Right cardiac atrium (tissue), 5 donors: ENCODE measurements around the gene CSNK1E. TPM values are rescaled to one million over a fixed set of nuclear protein-coding genes. Genes with fewer than 3 reads are reported as not detected.

ENCODE experiments used
- ATAC-seq, 2 donors: fragments of 200-7000 bp; cut with Tn5 transposase; one replicate each; pipeline versions ENCODE4 v1.8.0 to v1.9.1; 2020; ENCODE audit warnings: moderate library complexity in 2 of 2, mild to moderate bottlenecking in 1 of 2
- DNase-seq, 3 donors: peaks; one replicate each; pipeline ENCODE4 v3.0.0-alpha.2; 2020
- H3K27ac ChIP-seq: one replicate; pipeline ENCODE4 v1.5.1; 2013; ENCODE audit warnings: mild to moderate bottlenecking, low read length, control low read depth, moderate library complexity
- H3K27me3 ChIP-seq: one replicate; pipeline ENCODE4 v1.6.1; 2013; ENCODE audit not compliant: control insufficient read depth, insufficient read depth
- H3K4me1 ChIP-seq: one replicate; pipeline ENCODE4 v1.6.1; 2013; ENCODE audit warnings: low read length; ENCODE audit not compliant: control insufficient read depth, insufficient read depth
- H3K4me3 ChIP-seq: one replicate; pipeline ENCODE4 v1.5.1; 2013; ENCODE audit warnings: low read length, control low read depth
- H3K9me3 ChIP-seq: one replicate; pipeline ENCODE4 v1.6.1; 2013; ENCODE audit warnings: low read length; ENCODE audit not compliant: control insufficient read depth
- WGBS: extraction: QIAGEN DNeasy Blood & Tissue Kit; methylation state at CpG from one replicate; pipeline ENCODE4 v1.1.7; 2013; 5-methylcytosine and 5-hydroxymethylcytosine counted together
- intact Hi-C, 4 donors: fragments of 100-400 bp; cut with DNase I; formaldehyde crosslinking; loops; one replicate each; pipeline versions ENCODE4 v1.11.0 to v1.14.0; 2022 to 2023
- polyA plus RNA-seq: library from polyadenylated mRNA; stranded (reverse); fragments of 200-250 nt; gene quantifications from one replicate; pipeline ENCODE4 v1.2.3, GENCODE V29; 2013
- total RNA-seq, 4 donors: library from RNA; stranded (reverse); fragmentation: NEBNext Ultra II Directional; extraction: Animal tissue kit (Norgen Biotek cat#: 25700); gene quantifications; one replicate each; pipeline ENCODE4 v1.2.1, GENCODE V29; 2021
- donor health status: healthy with polysubstance abuse.
- donor health status: DM: no; HTN: yes; CAD: no.
- donor health status: DM: no; HTN: no; CAD: no.
- donor health status: DM: no; HTN: yes; CAD: no; lungs with severe emphysema.
- donor health status: DM: yes; HTN: yes; CAD: no.

CSNK1E gene
- total and polyA plus RNA-seq, 5 donors: 69.7 to 88.6 (median 76.3) TPM

DNA sequence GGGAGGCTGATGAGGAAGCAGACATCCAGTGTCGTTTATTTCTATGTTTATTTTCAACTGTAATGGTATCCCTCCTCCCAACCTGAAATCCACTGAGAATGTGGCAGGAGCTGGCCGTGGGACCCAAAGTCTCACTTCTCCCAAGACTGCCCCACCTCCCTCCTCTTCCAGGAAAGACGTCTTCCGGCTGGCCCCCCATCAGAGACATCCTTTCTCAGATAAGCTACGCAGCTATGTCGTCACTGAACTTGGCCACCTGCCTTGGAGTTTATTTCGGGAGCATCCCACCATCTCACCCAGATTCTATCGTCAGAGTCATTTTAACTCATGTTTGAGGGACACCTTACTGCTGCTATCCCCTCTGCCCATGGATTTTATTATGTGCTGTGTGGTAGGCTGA lies 58.3 kb downstream of the CSNK1E start:
- Histone ChIP-seq H3K4me1 (peaks cover 38% of the 10 kb centered on the region), H3K27ac (peak overlapping the region; percentile 82), H3K4me3 (no peak overlapping the region), H3K27me3 (no peaks in the 10 kb centered on the region), H3K9me3 (no peaks in the 10 kb centered on the region)
- intact Hi-C loops: no loop called here
- ATAC-seq: peak; percentile 58 to 78
- peak; percentile 88 to 90 (median 89) for DNase-seq
- WGBS: 14% methylated on average over 8 of the region's 8 CpGs

DNA sequence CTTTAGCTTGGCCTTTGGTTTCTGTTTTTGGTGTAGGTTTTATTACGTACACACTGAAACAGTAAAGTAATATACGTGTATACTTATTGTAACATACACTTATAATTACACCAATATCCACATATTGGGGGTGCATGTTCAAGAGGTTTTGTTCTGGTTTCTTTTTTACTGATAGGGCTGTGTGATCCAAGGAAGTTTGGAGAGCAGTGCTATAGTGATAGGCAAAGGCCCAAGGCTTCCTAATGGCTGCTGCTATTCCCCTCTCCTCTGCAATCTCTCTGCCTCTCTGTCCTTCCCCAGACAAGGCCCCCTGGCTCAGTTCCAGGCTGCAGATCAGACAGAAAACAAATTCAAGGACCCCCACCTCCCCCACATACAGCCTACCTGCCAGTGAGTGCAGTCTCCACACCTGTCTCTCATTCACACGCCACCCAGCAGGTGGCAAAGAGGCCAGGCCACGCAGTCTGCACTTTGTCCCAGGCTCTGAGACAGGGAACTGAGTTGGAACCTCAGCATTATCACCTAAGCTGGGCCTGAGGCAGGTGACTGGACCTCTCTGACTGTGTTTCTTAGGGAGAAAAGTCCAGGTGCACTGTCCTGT lies 59.5 kb downstream of the CSNK1E start:
- ATAC-seq (peak; percentile 20), DNase-seq (peak in 1 of 3 donors; percentile 68)
- WGBS: 61% methylated on average over 4 of the region's 4 CpGs
- Histone ChIP-seq H3K27ac (peak overlapping the region; percentile 87), H3K27me3 (no peaks in the 10 kb centered on the region), H3K9me3 (no peaks in the 10 kb centered on the region), H3K4me3 (no peak overlapping the region), H3K4me1 (peaks cover 38% of the 10 kb centered on the region)
- intact Hi-C loops: no loop called here

DNA sequence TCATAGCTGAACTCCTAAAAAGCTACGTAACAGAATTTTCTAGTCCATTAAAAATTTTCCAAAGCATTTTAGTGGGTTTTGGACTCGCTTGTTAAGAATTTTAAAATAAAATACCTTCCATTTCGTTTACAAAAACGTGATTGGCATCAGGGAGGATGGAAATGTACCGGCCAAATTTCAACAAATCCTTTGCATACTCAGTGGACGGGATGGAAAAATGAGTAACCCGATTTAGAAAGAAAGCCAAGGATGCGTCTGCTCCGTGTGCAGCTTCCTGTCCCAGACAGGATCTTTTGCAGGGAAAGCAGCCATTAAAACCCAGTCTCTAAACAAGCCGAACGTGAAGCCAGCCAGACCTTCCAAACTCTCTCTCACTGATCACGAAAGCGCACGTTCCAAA lies 60.1 kb downstream of the CSNK1E start:
- H3K27me3 ChIP-seq: no peaks in the 10 kb centered on the region
- peak in 1 of 3 donors; percentile 38 for DNase-seq
- H3K27ac ChIP-seq: peak overlapping the region; percentile 87
- peaks cover 36% of the 10 kb centered on the region for H3K4me1 ChIP-seq
- peak; percentile 38 to 51 for ATAC-seq
- 24% methylated on average over 14 of the region's 14 CpGs for WGBS
- no peak overlapping the region for H3K4me3 ChIP-seq
- intact Hi-C loops: no loop called here
- no peaks in the 10 kb centered on the region for H3K9me3 ChIP-seq

DNA sequence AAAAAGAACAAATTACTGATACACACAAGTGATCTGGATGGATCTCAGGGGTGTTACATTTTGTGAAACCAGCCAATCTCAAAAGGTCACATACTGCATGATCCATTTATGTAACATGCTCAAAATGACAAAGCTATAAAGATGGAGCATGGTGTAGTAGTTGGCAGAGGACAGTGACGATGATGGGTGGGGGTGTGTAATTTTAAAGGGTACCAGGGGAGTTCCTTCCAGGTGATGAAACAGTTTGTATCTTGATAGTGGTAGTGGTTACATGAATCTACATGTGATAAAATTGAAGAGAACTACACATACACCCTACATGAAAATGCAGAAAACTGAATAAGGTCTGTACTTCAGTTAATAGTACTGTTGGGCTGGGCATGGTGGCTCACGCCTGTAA lies 61.5 kb downstream of the CSNK1E start:
- WGBS: 92% methylated on average over 2 of the region's 2 CpGs
- H3K27me3 ChIP-seq: no peaks in the 10 kb centered on the region
- no peak overlapping the region for H3K4me3 ChIP-seq
- no peak for ATAC-seq
- no peaks in the 10 kb centered on the region for H3K9me3 ChIP-seq
- H3K27ac ChIP-seq: no peak overlapping the region
- peaks cover 31% of the 10 kb centered on the region for H3K4me1 ChIP-seq
- intact Hi-C loops: no loop called here
- no peak for DNase-seq

DNA sequence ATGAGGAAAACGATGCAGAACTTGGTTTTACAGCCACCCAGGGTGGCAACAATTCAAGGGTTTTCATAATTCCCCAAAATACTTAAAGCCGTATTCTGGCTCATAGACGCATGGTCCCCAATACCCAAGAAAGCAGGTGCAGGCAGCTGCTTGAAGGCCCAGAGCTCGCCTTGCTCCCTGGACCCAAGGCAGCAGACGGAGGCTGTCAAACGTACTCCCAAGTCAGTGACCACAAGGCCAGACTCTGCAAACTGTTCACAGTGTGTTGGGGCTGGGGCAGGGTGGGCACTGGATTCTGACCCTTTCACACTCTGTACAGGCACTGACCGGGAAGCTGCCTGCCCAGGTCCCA lies 65.9 kb downstream of the CSNK1E start:
- H3K27ac ChIP-seq: no peak overlapping the region
- H3K4me3 ChIP-seq: no peak overlapping the region
- intact Hi-C loops: no loop called here
- DNase-seq (no peak), ATAC-seq (no peak)
- no peaks in the 10 kb centered on the region for H3K9me3 ChIP-seq
- no peaks in the 10 kb centered on the region for H3K27me3 ChIP-seq
- 70% methylated on average over 7 of the region's 7 CpGs for WGBS
- H3K4me1 ChIP-seq: peaks cover 22% of the 10 kb centered on the region

DNA sequence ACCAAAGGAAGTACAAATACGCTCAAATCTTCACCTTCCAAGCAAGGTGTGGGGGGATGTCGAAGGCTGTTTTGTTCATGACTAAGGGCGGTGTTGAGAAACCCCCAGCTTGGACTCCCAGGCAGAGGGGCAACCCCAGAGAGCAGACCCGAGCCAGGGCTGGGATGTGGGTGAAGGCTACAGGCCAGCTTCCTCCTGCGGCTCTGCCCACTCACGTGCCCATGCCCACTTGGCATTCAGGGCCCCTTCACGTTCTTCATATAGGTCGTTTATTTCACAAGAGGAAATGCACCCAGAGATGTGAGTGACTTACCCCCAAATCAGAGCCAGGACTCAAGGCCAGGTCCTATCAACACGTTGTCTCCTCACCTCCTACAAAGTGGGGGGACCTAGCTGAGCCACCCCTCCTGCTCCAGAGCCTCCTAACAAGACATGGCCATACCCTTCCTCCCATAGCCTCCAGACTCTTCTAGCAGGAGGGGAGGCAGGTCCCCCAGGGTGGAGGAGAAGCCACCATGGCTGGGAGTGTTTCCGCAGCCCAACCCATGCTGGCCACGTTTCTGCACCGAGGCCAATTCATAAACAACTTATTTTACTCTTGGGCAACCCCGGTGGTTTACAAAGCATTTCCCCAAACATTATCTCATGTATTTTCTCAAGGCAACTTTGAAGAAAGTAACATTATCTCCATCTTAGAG lies 66.4 kb downstream of the CSNK1E start:
- Histone ChIP-seq H3K27me3 (no peaks in the 10 kb centered on the region), H3K9me3 (no peaks in the 10 kb centered on the region), H3K4me1 (peaks cover 24% of the 10 kb centered on the region), H3K27ac (no peak overlapping the region), H3K4me3 (no peak overlapping the region)
- DNase-seq: no peak
- WGBS: 62% methylated on average over 13 of the region's 13 CpGs
- intact Hi-C loops: no loop called here
- ATAC-seq: no peak

DNA sequence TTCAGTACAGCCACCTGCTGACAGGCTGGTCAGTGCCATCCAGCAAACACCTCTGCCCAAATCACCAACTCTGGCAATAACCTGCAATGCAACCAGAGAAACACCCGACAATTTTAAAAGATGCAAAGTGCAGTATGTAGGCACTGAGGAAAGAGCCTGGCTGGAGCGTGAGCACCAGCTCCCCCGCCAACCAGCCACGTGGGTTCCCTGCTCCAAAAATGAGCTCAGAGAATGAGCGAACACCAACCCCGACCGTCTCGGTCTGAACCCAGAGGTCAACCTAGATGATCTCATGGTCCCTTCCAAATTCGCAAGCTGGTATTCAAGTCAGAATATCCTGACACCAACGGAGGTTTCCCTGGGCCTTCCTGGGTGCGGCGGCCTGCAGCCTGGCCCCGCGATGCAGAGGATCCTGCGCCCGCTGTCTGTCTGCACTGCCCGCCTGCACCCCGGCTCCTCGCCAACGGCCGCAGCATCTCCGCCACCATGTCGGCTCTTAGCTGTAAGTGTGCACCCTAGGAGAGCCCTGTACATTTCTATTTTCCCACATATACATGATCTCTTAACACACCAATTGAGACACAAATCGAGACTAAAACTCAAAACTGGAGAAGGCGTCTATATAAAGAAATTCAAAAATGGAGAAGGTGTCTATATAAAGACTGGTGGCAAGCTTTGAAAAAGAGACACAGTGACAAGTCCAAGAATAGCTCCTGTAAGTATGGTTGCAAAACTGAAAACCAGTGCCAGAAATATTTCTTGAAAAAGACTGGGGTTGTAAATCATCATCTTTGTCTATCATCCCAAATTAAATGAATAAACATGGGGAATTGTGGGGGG lies 67.2 kb downstream of the CSNK1E start:
- DNase-seq: no peak
- no peak overlapping the region for H3K27ac ChIP-seq
- intact Hi-C loops: no loop called here
- H3K27me3 ChIP-seq: no peaks in the 10 kb centered on the region
- H3K9me3 ChIP-seq: no peaks in the 10 kb centered on the region
- no peak overlapping the region for H3K4me3 ChIP-seq
- no peak for ATAC-seq
- peaks cover 22% of the 10 kb centered on the region for H3K4me1 ChIP-seq
- WGBS: 88% methylated on average over 25 of the region's 25 CpGs

DNA sequence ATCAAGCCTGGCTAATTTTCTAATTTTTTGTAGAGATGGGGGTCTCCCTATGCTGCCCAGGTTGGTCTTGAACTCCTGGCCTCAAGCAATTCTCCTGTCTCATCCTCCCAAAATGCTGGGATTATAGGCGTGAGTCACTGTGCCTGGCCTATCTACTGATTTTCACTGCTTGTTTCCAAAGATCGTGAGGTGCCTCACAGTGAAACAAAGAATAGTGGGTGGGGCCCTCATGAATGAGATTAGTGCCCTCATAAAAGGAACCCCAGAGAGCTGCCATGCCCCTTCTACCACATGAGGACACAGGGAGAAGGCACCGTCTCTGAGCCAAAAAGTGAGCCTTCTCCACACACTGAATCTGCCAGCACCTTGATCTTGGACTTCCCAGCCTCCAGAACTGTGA lies 67.9 kb downstream of the CSNK1E start:
- H3K4me3 ChIP-seq: no peak overlapping the region
- H3K27ac ChIP-seq: no peak overlapping the region
- H3K4me1 ChIP-seq: peaks cover 22% of the 10 kb centered on the region
- no peaks in the 10 kb centered on the region for H3K27me3 ChIP-seq
- no peak for ATAC-seq
- H3K9me3 ChIP-seq: no peaks in the 10 kb centered on the region
- WGBS: 95% methylated on average over 3 of the region's 3 CpGs
- intact Hi-C loops: no loop called here
- DNase-seq: no peak

DNA sequence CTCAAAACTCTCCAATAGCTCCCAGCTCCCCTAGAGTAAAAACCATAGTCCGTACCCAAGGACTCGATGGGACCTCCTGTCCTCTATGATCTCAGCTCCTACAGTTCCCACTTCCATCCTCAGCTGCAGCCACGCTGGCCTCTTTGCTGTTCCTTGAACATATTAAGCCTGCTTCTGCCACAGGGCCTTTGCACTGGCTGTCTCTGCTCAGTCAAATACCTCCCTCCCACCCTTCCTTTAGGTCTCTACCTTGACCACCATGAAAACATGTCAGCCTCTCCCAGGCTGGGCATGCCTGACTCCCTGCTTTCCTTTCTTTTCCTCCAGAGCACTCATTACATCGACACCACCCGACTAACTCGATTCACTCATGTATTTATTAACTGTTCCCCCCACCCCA lies 69.0 kb downstream of the CSNK1E start:
- WGBS: 95% methylated on average over 6 of the region's 6 CpGs
- intact Hi-C loops: no loop called here
- Histone ChIP-seq H3K4me1 (peaks cover 22% of the 10 kb centered on the region), H3K27me3 (no peaks in the 10 kb centered on the region), H3K27ac (no peak overlapping the region), H3K4me3 (no peak overlapping the region), H3K9me3 (no peaks in the 10 kb centered on the region)
- DNase-seq: no peak
- ATAC-seq: no peak

DNA sequence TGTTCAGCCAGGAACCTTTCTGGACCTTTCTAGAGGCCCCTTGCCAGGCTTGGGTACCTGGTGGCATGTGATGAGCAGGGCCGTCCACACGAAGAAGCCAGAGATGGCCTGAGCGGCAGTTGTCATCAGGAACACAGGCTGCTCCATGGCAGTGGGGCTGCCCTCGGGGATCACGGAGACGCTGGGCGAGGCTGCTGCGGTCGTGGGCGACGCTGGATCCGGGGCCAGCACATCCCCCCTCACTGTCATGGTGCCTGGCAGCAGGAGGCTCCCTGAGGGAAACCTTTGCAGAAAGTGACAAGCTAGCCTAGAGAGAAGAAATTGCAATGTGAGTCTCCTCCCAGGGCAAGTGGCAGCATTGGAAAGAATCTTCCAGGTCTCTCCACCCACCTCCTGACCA lies 69.5 kb downstream of the CSNK1E start:
- DNase-seq (no peak), ATAC-seq (no peak)
- H3K9me3 ChIP-seq: no peaks in the 10 kb centered on the region
- H3K27ac ChIP-seq: no peak overlapping the region
- 84% methylated on average over 12 of the region's 12 CpGs for WGBS
- no peaks in the 10 kb centered on the region for H3K27me3 ChIP-seq
- peaks cover 22% of the 10 kb centered on the region for H3K4me1 ChIP-seq
- H3K4me3 ChIP-seq: no peak overlapping the region
- intact Hi-C loops: no loop called here

DNA sequence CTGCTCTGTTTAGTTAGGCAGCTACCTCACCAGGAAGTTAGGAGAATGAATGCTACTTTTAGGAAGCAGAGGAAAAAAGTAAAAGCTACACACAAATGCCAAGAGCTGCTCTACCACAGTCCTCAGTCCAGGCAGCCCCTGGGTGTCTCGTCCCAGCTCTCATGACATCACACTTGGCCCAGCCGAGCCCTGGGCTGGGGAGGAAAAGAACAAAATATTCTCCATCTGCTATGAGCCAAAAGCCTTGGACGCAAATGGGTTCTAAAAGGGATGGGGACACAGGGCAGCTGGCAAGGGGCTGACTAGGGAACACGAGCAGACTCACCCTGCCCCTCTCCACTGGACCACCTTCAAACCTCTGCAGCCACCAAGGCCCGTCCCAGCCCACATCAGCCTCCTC lies 70.5 kb downstream of the CSNK1E start:
- WGBS: 50% methylated on average over 5 of the region's 5 CpGs
- H3K4me1 ChIP-seq: peaks cover 20% of the 10 kb centered on the region
- DNase-seq: peak; percentile 83 to 93 (median 90)

More for the DNA sequence above, 70.5 kb downstream of the CSNK1E start:
- Histone ChIP-seq H3K4me3 (no peak overlapping the region), H3K27ac (peak overlapping the region; percentile 78), H3K27me3 (no peaks in the 10 kb centered on the region), H3K9me3 (no peaks in the 10 kb centered on the region)
- intact Hi-C loops: no loop called here
- ATAC-seq: peak; percentile 73 to 88
